Osteocyte (in vitro differentiated cells): ENCODE measurements around the gene LYRM1. TPM values are rescaled to one million over a fixed set of nuclear protein-coding genes. Genes with fewer than 3 reads are reported as not detected.
"Not testable (repeated sequence)": the region's sequence is repeated elsewhere in the genome, so short reads cannot be mapped to it uniquely, and the experiment has no call there.

Experiments used
- DNase-seq: peaks from one replicate; pipeline ENCODE4 v3.0.0; 2021; ENCODE audit warnings: mixed read lengths; ENCODE audit not compliant: unreplicated experiment; ENCODE audit errors: extremely low spot score
- H3K27ac Mint-ChIP-seq: one replicate; pipeline ENCODE4 v1.8.0; 2021; ENCODE audit warnings: mild to moderate bottlenecking, mixed read lengths; ENCODE audit not compliant: unreplicated experiment
- H3K27me3 Mint-ChIP-seq: one replicate; pipeline ENCODE4 v1.8.0; 2021; ENCODE audit warnings: mixed read lengths; ENCODE audit not compliant: unreplicated experiment
- H3K36me3 Mint-ChIP-seq: one replicate; pipeline ENCODE4 v1.8.0; 2021; ENCODE audit warnings: mixed read lengths; ENCODE audit not compliant: unreplicated experiment
- H3K4me1 Mint-ChIP-seq: one replicate; pipeline ENCODE4 v1.8.0; 2021; ENCODE audit warnings: mixed read lengths; ENCODE audit not compliant: unreplicated experiment
- H3K4me3 Mint-ChIP-seq: one replicate; pipeline ENCODE4 v1.8.0; 2021; ENCODE audit warnings: mild to moderate bottlenecking, moderate library complexity, mixed read lengths; ENCODE audit not compliant: unreplicated experiment
- H3K9me3 Mint-ChIP-seq: one replicate; pipeline ENCODE4 v1.8.0; 2021; ENCODE audit warnings: mixed read lengths; ENCODE audit not compliant: unreplicated experiment
- total RNA-seq: library from RNA; stranded (reverse); gene quantifications from 2 replicates; pipeline ENCODE4 v1.2.1, GENCODE V29; 2021
- TF ChIP-seq, protein P1 (sequence below): fragments of 200-600 bp; sonication (generic); IDR thresholded peaks from 2 replicates; pipeline ENCODE4 v1.5.0; 2021; ENCODE audit warnings: antibody characterized with exemption, mild to moderate bottlenecking, moderate library complexity

Gene LYRM1
- total RNA-seq, 1 donor from 2014 or later, result 14.9 TPM

GRCh38 chr16:20928774-20929411 lies 28.3 kb downstream of the LYRM1 start:
- TF ChIP-seq, protein P1, sequence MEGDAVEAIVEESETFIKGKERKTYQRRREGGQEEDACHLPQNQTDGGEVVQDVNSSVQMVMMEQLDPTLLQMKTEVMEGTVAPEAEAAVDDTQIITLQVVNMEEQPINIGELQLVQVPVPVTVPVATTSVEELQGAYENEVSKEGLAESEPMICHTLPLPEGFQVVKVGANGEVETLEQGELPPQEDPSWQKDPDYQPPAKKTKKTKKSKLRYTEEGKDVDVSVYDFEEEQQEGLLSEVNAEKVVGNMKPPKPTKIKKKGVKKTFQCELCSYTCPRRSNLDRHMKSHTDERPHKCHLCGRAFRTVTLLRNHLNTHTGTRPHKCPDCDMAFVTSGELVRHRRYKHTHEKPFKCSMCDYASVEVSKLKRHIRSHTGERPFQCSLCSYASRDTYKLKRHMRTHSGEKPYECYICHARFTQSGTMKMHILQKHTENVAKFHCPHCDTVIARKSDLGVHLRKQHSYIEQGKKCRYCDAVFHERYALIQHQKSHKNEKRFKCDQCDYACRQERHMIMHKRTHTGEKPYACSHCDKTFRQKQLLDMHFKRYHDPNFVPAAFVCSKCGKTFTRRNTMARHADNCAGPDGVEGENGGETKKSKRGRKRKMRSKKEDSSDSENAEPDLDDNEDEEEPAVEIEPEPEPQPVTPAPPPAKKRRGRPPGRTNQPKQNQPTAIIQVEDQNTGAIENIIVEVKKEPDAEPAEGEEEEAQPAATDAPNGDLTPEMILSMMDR, result no peak
- H3K4me1 Mint-ChIP-seq, result peaks cover 13% of the 10 kb centered on the region
- H3K36me3 Mint-ChIP-seq, result peaks cover 2% of the 10 kb centered on the region
- H3K27me3 Mint-ChIP-seq, result no peaks in the 10 kb centered on the region
- no peaks in the 10 kb centered on the region for H3K9me3 Mint-ChIP-seq
- H3K4me3 Mint-ChIP-seq, result no peak overlapping the region
- H3K27ac Mint-ChIP-seq, result no peak overlapping the region
- no peak for DNase-seq

- not testable (repeated sequence) for H3K4me3 Mint-ChIP-seq, H3K27me3 Mint-ChIP-seq, H3K9me3 Mint-ChIP-seq, DNase-seq, H3K36me3 Mint-ChIP-seq
- peaks cover 13% of the 10 kb centered on the region for H3K4me1 Mint-ChIP-seq
- H3K27ac Mint-ChIP-seq, result peak overlapping the region; percentile 32
These were observed 29.2 kb downstream of the LYRM1 start for GRCh38 chr16:20929676-20930364.

- peaks cover 9% of the 10 kb centered on the region for H3K27me3 Mint-ChIP-seq
- H3K4me1 Mint-ChIP-seq, result peaks cover 13% of the 10 kb centered on the region
- H3K36me3 Mint-ChIP-seq, result no peaks in the 10 kb centered on the region
- H3K9me3 Mint-ChIP-seq, result no peaks in the 10 kb centered on the region
- TF ChIP-seq, protein P1, result no peak
- DNase-seq, result no peak
- no peak overlapping the region for H3K4me3 Mint-ChIP-seq
- peak overlapping the region; percentile 32 for H3K27ac Mint-ChIP-seq
These were observed 29.8 kb downstream of the LYRM1 start for GRCh38 chr16:20930365-20930690.

- peaks cover 14% of the 10 kb centered on the region for H3K27me3 Mint-ChIP-seq
- H3K36me3 Mint-ChIP-seq, result no peaks in the 10 kb centered on the region
- H3K4me3 Mint-ChIP-seq, result no peak overlapping the region
- H3K9me3 Mint-ChIP-seq, result no peaks in the 10 kb centered on the region
- peaks cover 13% of the 10 kb centered on the region for H3K4me1 Mint-ChIP-seq
- TF ChIP-seq, protein P1, result no peak
- H3K27ac Mint-ChIP-seq, result no peak overlapping the region
- no peak for DNase-seq
These were observed 30.6 kb downstream of the LYRM1 start for GRCh38 chr16:20931066-20931600.

- Mint-ChIP-seq H3K27me3 (peaks cover 23% of the 10 kb centered on the region), H3K4me3 (no peak overlapping the region), H3K4me1 (peaks cover 13% of the 10 kb centered on the region), H3K9me3 (no peaks in the 10 kb centered on the region), H3K27ac (no peak overlapping the region), H3K36me3 (no peaks in the 10 kb centered on the region)
- TF ChIP-seq, protein P1, result no peak
- no peak for DNase-seq
These were observed 33.0 kb downstream of the LYRM1 start for GRCh38 chr16:20933589-20933988.
